Neutrophil (primary cell): ENCODE measurements around the gene TNNC1.

ENCODE experiments used
- H3K27ac ChIP-seq: fragments of 200-600 bp; sonication (generic); 2 replicates; pipeline ENCODE4 v1.5.1; 2016; ENCODE audit warnings: mild to moderate bottlenecking, moderate library complexity
- H3K27me3 ChIP-seq: fragments of 200-600 bp; sonication (generic); 2 replicates; pipeline ENCODE4 v1.6.0; 2016; ENCODE audit warnings: mild to moderate bottlenecking
- H3K36me3 ChIP-seq: fragments of 200-600 bp; sonication (generic); 2 replicates; pipeline ENCODE4 v1.5.1; 2017
- H3K4me1 ChIP-seq, 2 experiments: fragments of 200-600 bp in 1 of 2; sonication (generic) in 1 of 2; 1 replicate in 1 of 2; 2 replicates in 1 of 2; pipeline versions ENCODE4 v1.5.1 to v1.6.1; 2013 to 2016; ENCODE audit warnings: low read depth in 1 of 2, low read length in 1 of 2, mild to moderate bottlenecking in 1 of 2, moderate library complexity in 1 of 2; ENCODE audit not compliant: control insufficient read depth in 1 of 2, insufficient read depth in 1 of 2
- H3K4me3 ChIP-seq, 2 experiments: fragments of 200-600 bp in 1 of 2; sonication (generic) in 1 of 2; 1 replicate in 1 of 2; 2 replicates in 1 of 2; pipeline ENCODE4 v1.5.1; 2013 to 2016; ENCODE audit warnings: low read depth in 1 of 2, low read length in 1 of 2, mild to moderate bottlenecking in 1 of 2, moderate library complexity in 1 of 2
- H3K9me3 ChIP-seq: fragments of 200-600 bp; sonication (generic); 2 replicates; pipeline ENCODE4 v1.5.1; 2016
- CTCF ChIP-seq: fragments of 200-600 bp; sonication (generic); IDR thresholded peaks from 2 replicates; pipeline ENCODE4 v1.5.1; 2016; ENCODE audit warnings: antibody characterized with exemption

TNNC1 gene

GRCh38 chr3:52452570-52453221 lies 1.1 kb downstream of the TNNC1 start:
- no peak overlapping the region for H3K27ac ChIP-seq
- H3K36me3 ChIP-seq: no peaks in the 10 kb centered on the region
- no peaks in the 10 kb centered on the region for H3K9me3 ChIP-seq
- no peak overlapping the region for H3K4me3 ChIP-seq
- no peak for TF ChIP-seq CTCF
- no peaks in the 10 kb centered on the region for H3K27me3 ChIP-seq
- H3K4me1 ChIP-seq: peaks cover 25 to 32% of the 10 kb centered on the region in 2 experiments

GRCh38 chr3:52452126-52452525 lies 1.7 kb downstream of the TNNC1 start:
- no peaks in the 10 kb centered on the region for H3K27me3 ChIP-seq
- TF ChIP-seq CTCF: no peak
- H3K36me3 ChIP-seq: no peaks in the 10 kb centered on the region
- H3K4me3 ChIP-seq: no peak overlapping the region
- H3K9me3 ChIP-seq: no peaks in the 10 kb centered on the region
- H3K27ac ChIP-seq: no peak overlapping the region
- peaks cover 20 to 27% of the 10 kb centered on the region in 2 experiments for H3K4me1 ChIP-seq

- H3K9me3 ChIP-seq: no peaks in the 10 kb centered on the region
- H3K27ac ChIP-seq: no peak overlapping the region
- no peak overlapping the region for H3K4me3 ChIP-seq
- no peaks in the 10 kb centered on the region for H3K27me3 ChIP-seq
- TF ChIP-seq CTCF: no peak
- H3K4me1 ChIP-seq: peaks cover 13 to 20% of the 10 kb centered on the region in 2 experiments
- H3K36me3 ChIP-seq: no peaks in the 10 kb centered on the region
Observed at GRCh38 chr3:52451237-52452083, 2.4 kb downstream of the TNNC1 start.

- no peaks in the 10 kb centered on the region for H3K9me3 ChIP-seq
- peaks cover 7 to 12% of the 10 kb centered on the region in 2 experiments for H3K4me1 ChIP-seq
- no peak for TF ChIP-seq CTCF
- no peaks in the 10 kb centered on the region for H3K36me3 ChIP-seq
- no peak overlapping the region for H3K27ac ChIP-seq
- H3K27me3 ChIP-seq: no peaks in the 10 kb centered on the region
- H3K4me3 ChIP-seq: no peak overlapping the region
Observed at GRCh38 chr3:52450489-52451236, 3.2 kb downstream of the TNNC1 start.

GRCh38 chr3:52447512-52448355 lies 6.1 kb downstream of the TNNC1 start:
- no peak for TF ChIP-seq CTCF
- Histone ChIP-seq H3K36me3 (no peaks in the 10 kb centered on the region), H3K4me1 (no peaks in the 10 kb centered on the region)

More at GRCh38 chr3:52447512-52448355, 6.1 kb downstream of the TNNC1 start:
- H3K9me3 ChIP-seq: no peaks in the 10 kb centered on the region
- no peak overlapping the region for H3K4me3 ChIP-seq
- H3K27me3 ChIP-seq: no peaks in the 10 kb centered on the region
- no peak overlapping the region for H3K27ac ChIP-seq
